Endothelial cell of umbilical vein (primary cell): ENCODE measurements around the gene AKAP6. TPM values are rescaled to one million over a fixed set of nuclear protein-coding genes. Genes with fewer than 3 reads are reported as not detected.

Experiments
- BruUV-seq: library from RNA; stranded (reverse); fragments of 400-500 nt; replicated peaks from 2 replicates; lab custom pipeline; 2021; lab: Mats Ljungman, UMichigan
- CTCF ChIA-PET: fragments of 300-600, 350-600 bp; sonication (Branson Sonifier 250); formaldehyde crosslinking; loops from one replicate; lab custom pipeline; 2021; ENCODE audit warnings: antibody characterized with exemption, inconsistent platforms; lab: Charles Lee
- POLR2A ChIA-PET: fragments of 300-600, 350-600 bp; sonication (Branson Sonifier 250); formaldehyde crosslinking; loops from one replicate; lab custom pipeline; 2021; ENCODE audit warnings: antibody characterized with exemption, inconsistent platforms; lab: Charles Lee
- DNase-seq: peaks from one replicate; pipeline ENCODE4 v3.0.0-alpha.2; 2011; ENCODE audit warnings: low read depth, low spot score
- FAIRE-seq: peaks from 2 replicates; lab custom pipeline; 2011; peaks lifted over from hg19 to GRCh38; lab: Jason Lieb, UNC
- H2AFZ ChIP-seq: 2 replicates; pipeline ENCODE4 v1.6.0; 2012; ENCODE audit warnings: low read depth, low read length, control low read depth, inconsistent platforms
- H3K27ac ChIP-seq: 2 replicates; pipeline ENCODE4 v1.5.1; 2011; ENCODE audit warnings: low read depth, mild to moderate bottlenecking, control low read depth, low read length, moderate library complexity; ENCODE audit not compliant: insufficient read depth
- H3K27me3 ChIP-seq, 2 experiments: 2 replicates each; pipeline versions ENCODE4 v1.6.0 to v1.6.1; 2011; ENCODE audit warnings: low read length in 2 of 2, mixed read lengths in 1 of 2; ENCODE audit not compliant: control insufficient read depth in 2 of 2, insufficient read depth in 2 of 2
- H3K36me3 ChIP-seq, 2 experiments: 2 replicates in 1 of 2; 3 replicates in 1 of 2; pipeline ENCODE4 v1.5.1; 2011; ENCODE audit warnings: low read length in 2 of 2, mild to moderate bottlenecking in 1 of 2, moderate library complexity in 1 of 2; ENCODE audit not compliant: control insufficient read depth in 2 of 2, insufficient read depth in 2 of 2; ENCODE audit errors: extremely low read depth in 1 of 2
- H3K4me1 ChIP-seq: 3 replicates; pipeline ENCODE4 v1.5.1; 2011; ENCODE audit warnings: mild to moderate bottlenecking, low read length; ENCODE audit not compliant: control insufficient read depth, insufficient read depth; ENCODE audit errors: extremely low read depth
- H3K4me2 ChIP-seq: 2 replicates; pipeline ENCODE4 v1.6.1; 2011; ENCODE audit warnings: low read length, control low read depth, mixed read lengths; ENCODE audit not compliant: insufficient read depth
- H3K4me3 ChIP-seq, 3 experiments: fragments of 200-600 bp in 1 of 3; sonication (generic), shearing (Covaris generic) in 1 of 3; replicated peaks in 1 of 3; 2 replicates each; pipeline ENCODE4 v1.5.1; 2011 to 2016; ENCODE audit warnings: control low read depth in 3 of 3, low read length in 3 of 3, mild to moderate bottlenecking in 2 of 3, inconsistent platforms in 1 of 3, low read depth in 1 of 3, moderate library complexity in 1 of 3; ENCODE audit not compliant: insufficient read depth in 1 of 3
- H3K79me2 ChIP-seq: 2 replicates; pipeline ENCODE4 v1.6.0; 2012; ENCODE audit warnings: low read length, inconsistent platforms; ENCODE audit not compliant: control insufficient read depth, insufficient read depth
- H3K9ac ChIP-seq: replicated peaks from 2 replicates; pipeline ENCODE3; 2011; ENCODE audit warnings: low read length, control low read depth; ENCODE audit not compliant: insufficient read depth; ENCODE audit errors: extremely low read depth
- H3K9me1 ChIP-seq: replicated peaks from 3 replicates; pipeline ENCODE4 v1.6.0; 2011; ENCODE audit warnings: mild to moderate bottlenecking, low read length; ENCODE audit not compliant: control insufficient read depth, insufficient read depth; ENCODE audit errors: extremely low read depth
- H3K9me3 ChIP-seq: replicated peaks from 2 replicates; pipeline ENCODE4 v1.5.1; 2012; ENCODE audit warnings: low read length, inconsistent platforms; ENCODE audit not compliant: control insufficient read depth, insufficient read depth
- H4K20me1 ChIP-seq: replicated peaks from 2 replicates; pipeline ENCODE3; 2011; ENCODE audit warnings: mild to moderate bottlenecking, low read length; ENCODE audit not compliant: control insufficient read depth, insufficient read depth; ENCODE audit errors: extremely low read depth
- EZH2 ChIP-seq: IDR thresholded peaks from 2 replicates; pipeline ENCODE4 v1.6.1; 2012; ENCODE audit warnings: borderline replicate concordance, low read depth, mild to moderate bottlenecking, moderate library complexity, low read length, inconsistent platforms; ENCODE audit not compliant: severe bottlenecking
- FOS ChIP-seq: IDR thresholded peaks from 2 replicates; pipeline ENCODE4 v1.6.1; 2011; ENCODE audit warnings: mild to moderate bottlenecking, low read length, moderate library complexity, borderline replicate concordance; ENCODE audit not compliant: insufficient read depth
- GATA2 ChIP-seq: IDR thresholded peaks from 2 replicates; pipeline ENCODE4 v1.7.0; 2011; ENCODE audit warnings: low read depth, mild to moderate bottlenecking, moderate library complexity, mixed read lengths, low read length; ENCODE audit not compliant: insufficient read length, insufficient read depth
- JUN ChIP-seq: IDR thresholded peaks from 2 replicates; pipeline ENCODE4 v1.6.1; 2011; ENCODE audit warnings: borderline replicate concordance, low read depth; ENCODE audit not compliant: insufficient read length, insufficient read depth
- POLR2A ChIP-seq: IDR thresholded peaks from 2 replicates; pipeline ENCODE4 v1.6.1; 2012; ENCODE audit warnings: low read depth, mild to moderate bottlenecking, control low read depth, low read length
- POLR2AphosphoS5 ChIP-seq: IDR thresholded peaks from 2 replicates; pipeline ENCODE4 v1.6.1; 2012; ENCODE audit warnings: low read depth, mild to moderate bottlenecking, control low read depth, low read length, moderate library complexity; ENCODE audit not compliant: insufficient read depth
- dilution Hi-C: fragments of 300-500 bp; cut with MboI; formaldehyde crosslinking; loops from one replicate; pipeline ENCODE4 v1.15.0; 2019; ENCODE audit warnings: low sequenced_read_pairs; ENCODE audit not compliant: extremely low pct_ligation_motif_present
- intact Hi-C: fragments of 100-400 bp; cut with micrococcal nuclease; formaldehyde crosslinking; loops from one replicate; pipeline ENCODE4 v1.10.0; 2022
- polyA plus RNA-seq, 4 experiments: library from polyadenylated mRNA; depleted of rRNA in 3 of 4; stranded (reverse) in 3 of 4; unstranded in 1 of 4; fragments of >200 nt; gene quantifications; 2 replicates each; pipeline versions ENCODE4 v1.2.1 to v1.2.3, GENCODE V29; 2011 to 2012; ENCODE audit warnings: missing spikeins in 1 of 4
- total RNA-seq: library from RNA; stranded (reverse); gene quantifications from 2 replicates; pipeline ENCODE4 v1.2.3, GENCODE V29; 2021
- TF ChIP-seq, protein P1 (sequence below): IDR thresholded peaks from 2 replicates; pipeline ENCODE4 v1.6.1; 2011; ENCODE audit not compliant: insufficient read depth, insufficient read length
- TF ChIP-seq, protein P2 (sequence below), 2 donors: IDR thresholded peaks; 1 replicate in 1 of 2; 2 replicates in 1 of 2; pipeline ENCODE4 v1.5.1; 2011; ENCODE audit warnings: low read length in 2 of 2, mild to moderate bottlenecking in 2 of 2, moderate library complexity in 2 of 2, control low read depth in 1 of 2, inconsistent platforms in 1 of 2, low read depth in 1 of 2; ENCODE audit not compliant: insufficient read depth in 1 of 2; ENCODE audit errors: extremely low read depth in 1 of 2

Gene AKAP6
- total and polyA plus RNA-seq, 2 donors (not counting 3 experiments of a cell fraction or from before 2014, with no cell fraction given), result 0.03 to 0.49 TPM

DNA sequence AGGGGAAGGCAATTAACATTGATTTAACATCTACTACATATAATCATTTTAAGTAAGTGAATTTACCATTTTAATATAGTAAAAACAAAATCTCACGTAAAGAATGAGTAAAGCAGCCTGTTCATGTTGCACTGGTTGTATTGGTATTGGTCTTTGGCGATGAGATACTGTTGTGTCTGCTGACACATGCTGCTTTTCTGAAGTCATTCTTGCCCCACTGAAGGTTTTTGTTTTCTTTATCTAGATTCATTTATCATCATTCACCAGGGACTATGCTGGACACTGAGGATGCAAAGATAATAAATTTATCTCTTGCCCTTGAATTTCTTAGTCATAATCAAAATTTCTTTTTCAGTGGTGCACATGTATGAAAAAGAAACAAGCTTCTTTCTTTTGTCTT lies 363.3 kb downstream of the AKAP6 start:
- Histone ChIP-seq H3K9ac (no peak overlapping the region), H3K36me3 (no peaks in the 10 kb centered on the region), H3K27ac (no peak overlapping the region), H3K9me1 (no peaks in the 10 kb centered on the region), H2AFZ (no peak overlapping the region), H3K27me3 (peaks cover 0 to 2% of the 10 kb centered on the region in 2 experiments), H4K20me1 (no peaks in the 10 kb centered on the region), H3K4me2 (no peak overlapping the region), H3K79me2 (no peaks in the 10 kb centered on the region), H3K4me3 (no peak overlapping the region), H3K4me1 (no peaks in the 10 kb centered on the region), H3K9me3 (no peaks in the 10 kb centered on the region)
- POLR2A ChIA-PET, result no interaction called here
- no peak for TF ChIP-seq JUN
- no peak for TF ChIP-seq EZH2
- TF ChIP-seq POLR2AphosphoS5, result no peak
- no peak for TF ChIP-seq POLR2A
- TF ChIP-seq, protein P1, sequence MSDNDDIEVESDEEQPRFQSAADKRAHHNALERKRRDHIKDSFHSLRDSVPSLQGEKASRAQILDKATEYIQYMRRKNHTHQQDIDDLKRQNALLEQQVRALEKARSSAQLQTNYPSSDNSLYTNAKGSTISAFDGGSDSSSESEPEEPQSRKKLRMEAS, result no peak
- TF ChIP-seq GATA2, result no peak
- no peak for TF ChIP-seq FOS
- TF ChIP-seq, protein P2, sequence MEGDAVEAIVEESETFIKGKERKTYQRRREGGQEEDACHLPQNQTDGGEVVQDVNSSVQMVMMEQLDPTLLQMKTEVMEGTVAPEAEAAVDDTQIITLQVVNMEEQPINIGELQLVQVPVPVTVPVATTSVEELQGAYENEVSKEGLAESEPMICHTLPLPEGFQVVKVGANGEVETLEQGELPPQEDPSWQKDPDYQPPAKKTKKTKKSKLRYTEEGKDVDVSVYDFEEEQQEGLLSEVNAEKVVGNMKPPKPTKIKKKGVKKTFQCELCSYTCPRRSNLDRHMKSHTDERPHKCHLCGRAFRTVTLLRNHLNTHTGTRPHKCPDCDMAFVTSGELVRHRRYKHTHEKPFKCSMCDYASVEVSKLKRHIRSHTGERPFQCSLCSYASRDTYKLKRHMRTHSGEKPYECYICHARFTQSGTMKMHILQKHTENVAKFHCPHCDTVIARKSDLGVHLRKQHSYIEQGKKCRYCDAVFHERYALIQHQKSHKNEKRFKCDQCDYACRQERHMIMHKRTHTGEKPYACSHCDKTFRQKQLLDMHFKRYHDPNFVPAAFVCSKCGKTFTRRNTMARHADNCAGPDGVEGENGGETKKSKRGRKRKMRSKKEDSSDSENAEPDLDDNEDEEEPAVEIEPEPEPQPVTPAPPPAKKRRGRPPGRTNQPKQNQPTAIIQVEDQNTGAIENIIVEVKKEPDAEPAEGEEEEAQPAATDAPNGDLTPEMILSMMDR (IDR thresholded peaks at IDR 0.05; ENCODE audit: extremely low read depth in 1 of 2, insufficient read depth in 1 of 2, low read depth in 1 of 2, low read length in 2 of 2), result no peak
- CTCF ChIA-PET, result no interaction called here
- intact Hi-C loops (no loop called here), dilution Hi-C loops (no loop called here)
- no TSS peak for BruUV-seq
- DNase-seq (no peak), FAIRE-seq (no peak)
